K562 (cell line): ENCODE results near the gene MARVELD1. TPM values are rescaled to one million over a fixed set of nuclear protein-coding genes. Genes with fewer than 3 reads are reported as not detected.

ENCODE experiments used
- ATF1 ChIP-seq, 2 experiments: fragments of 450-650 bp in 1 of 2; IDR thresholded peaks; 2 replicates each; pipeline ENCODE4 v1.6.1; 2016; ENCODE audit warnings: missing compliant biosample characterization in 1 of 2, missing genetic modification characterization in 1 of 2
- CEBPB ChIP-seq: fragments of 450-650 bp; IDR thresholded peaks from 2 replicates; pipeline ENCODE4 v1.6.1; 2016; ENCODE audit warnings: missing genetic modification characterization, missing compliant biosample characterization
- CEBPG ChIP-seq, 3 experiments: fragments of 200-800 bp in 1 of 3; sonication (Bioruptor generic) in 1 of 3; sonication (generic) in 1 of 3; formaldehyde crosslinking in 1 of 3; IDR thresholded peaks in 2 of 3; conservative IDR thresholded peaks in 1 of 3; 2 replicates each; pipeline versions ENCODE4 v1.6.1 to v1.8.0; 2016 to 2022; ENCODE audit warnings: missing compliant biosample characterization in 2 of 3, missing genetic modification characterization in 2 of 3, mild to moderate bottlenecking in 1 of 3, missing genetic modification reagents in 1 of 3
- CTCFL ChIP-seq: IDR thresholded peaks from 2 replicates; pipeline ENCODE4 v1.6.1; 2011; ENCODE audit warnings: borderline replicate concordance, low read depth, mild to moderate bottlenecking, moderate library complexity, low read length; ENCODE audit not compliant: insufficient read depth, poor library complexity, severe bottlenecking
- GTF2A2 ChIP-seq: IDR thresholded peaks from 2 replicates; pipeline ENCODE4 v1.6.1; 2016; ENCODE audit warnings: mild to moderate bottlenecking, missing genetic modification characterization, missing compliant biosample characterization
- MAFF ChIP-seq: IDR thresholded peaks from 2 replicates; pipeline ENCODE4 v1.6.1; 2012; ENCODE audit warnings: low read length, improper control_type of control experiment
- NFIC ChIP-seq: fragments of 450-650 bp; IDR thresholded peaks from 2 replicates; pipeline ENCODE4 v1.6.1; 2017; ENCODE audit warnings: mild to moderate bottlenecking, inconsistent platforms
- PCBP1 ChIP-seq: fragments of 200-400 bp; formaldehyde crosslinking; IDR thresholded peaks from 2 replicates; pipeline ENCODE4 v1.6.1; 2018; ENCODE audit warnings: mild to moderate bottlenecking, low read depth, low read length; ENCODE audit not compliant: poor library complexity, severe bottlenecking
- PRPF4 ChIP-seq: fragments of 200-400 bp; formaldehyde crosslinking; IDR thresholded peaks from one replicate; pipeline ENCODE4 v1.6.1; 2017; ENCODE audit warnings: low read length, low read depth, mild to moderate bottlenecking; ENCODE audit not compliant: insufficient read depth, poor library complexity, severe bottlenecking
- SOX6 ChIP-seq: fragments of 450-650 bp; IDR thresholded peaks from 2 replicates; pipeline ENCODE4 v1.6.1; 2014; ENCODE audit warnings: mild to moderate bottlenecking
- ZBED1 ChIP-seq: IDR thresholded peaks from 2 replicates; pipeline ENCODE4 v1.6.1; 2014
- ZBTB9 ChIP-seq: fragments of 450-650 bp; formaldehyde crosslinking; IDR thresholded peaks from 2 replicates; pipeline ENCODE4 v1.4.0; 2020; ENCODE audit warnings: mild to moderate bottlenecking, moderate library complexity
- polyA plus RNA-seq, 8 experiments: library from polyadenylated mRNA; depleted of rRNA in 4 of 8; stranded (reverse) in 5 of 8; unstranded in 3 of 8; fragments of >200 nt; fragmentation: Nextera tagmentation in 2 of 8; fragmentation: Illumina TruSeq in 1 of 8; extraction: Ambion mirVana in 2 of 8; extraction: Trizol in 1 of 8; gene quantifications; 2 replicates each; pipeline versions ENCODE4 v1.2.1 to v1.2.3, GENCODE V29; 2011 to 2014; ENCODE audit warnings: inconsistent platforms in 1 of 8, missing spikeins in 1 of 8
- total RNA-seq, 7 experiments: library from RNA; depleted of rRNA in 6 of 7; stranded (reverse); fragments of >200 nt in 6 of 7; fragmentation: Illumina TruSeq in 2 of 7; extraction: Trizol in 2 of 7; gene quantifications; 2 replicates each; pipeline versions ENCODE4 v1.2.1 to v1.2.3, GENCODE V29; 2011 to 2021; ENCODE audit warnings: low replicate concordance in 1 of 7
- TF ChIP-seq, protein P1 (sequence below), 3 experiments: fragments of 200-800 bp in 1 of 3; fragments of 250-450 bp in 1 of 3; fragments of 450-650 bp in 1 of 3; sonication (Bioruptor Pico) in 1 of 3; sonication (Bioruptor generic) in 1 of 3; formaldehyde crosslinking in 1 of 3; IDR thresholded peaks; 2 replicates each; pipeline versions ENCODE4 v1.6.1 to v1.8.0; 2016 to 2022; ENCODE audit warnings: mild to moderate bottlenecking in 2 of 3, missing genetic modification characterization in 2 of 3, missing compliant biosample characterization in 1 of 3, moderate library complexity in 1 of 3
- TF ChIP-seq, protein P2 (sequence below), 2 experiments: fragments of 450-650 bp; conservative IDR thresholded peaks; 2 replicates each; pipeline ENCODE4 v1.6.1; 2017; ENCODE audit warnings: mild to moderate bottlenecking in 2 of 2, moderate library complexity in 2 of 2

Gene MARVELD1
- total and polyA plus RNA-seq, 9 of the 15 experiments (the other 6 are each of a cell fraction or from before 2014, with no cell fraction given) = 2.7 to 12.5 (median 5.3) TPM

- TF ChIP-seq, protein P1, sequence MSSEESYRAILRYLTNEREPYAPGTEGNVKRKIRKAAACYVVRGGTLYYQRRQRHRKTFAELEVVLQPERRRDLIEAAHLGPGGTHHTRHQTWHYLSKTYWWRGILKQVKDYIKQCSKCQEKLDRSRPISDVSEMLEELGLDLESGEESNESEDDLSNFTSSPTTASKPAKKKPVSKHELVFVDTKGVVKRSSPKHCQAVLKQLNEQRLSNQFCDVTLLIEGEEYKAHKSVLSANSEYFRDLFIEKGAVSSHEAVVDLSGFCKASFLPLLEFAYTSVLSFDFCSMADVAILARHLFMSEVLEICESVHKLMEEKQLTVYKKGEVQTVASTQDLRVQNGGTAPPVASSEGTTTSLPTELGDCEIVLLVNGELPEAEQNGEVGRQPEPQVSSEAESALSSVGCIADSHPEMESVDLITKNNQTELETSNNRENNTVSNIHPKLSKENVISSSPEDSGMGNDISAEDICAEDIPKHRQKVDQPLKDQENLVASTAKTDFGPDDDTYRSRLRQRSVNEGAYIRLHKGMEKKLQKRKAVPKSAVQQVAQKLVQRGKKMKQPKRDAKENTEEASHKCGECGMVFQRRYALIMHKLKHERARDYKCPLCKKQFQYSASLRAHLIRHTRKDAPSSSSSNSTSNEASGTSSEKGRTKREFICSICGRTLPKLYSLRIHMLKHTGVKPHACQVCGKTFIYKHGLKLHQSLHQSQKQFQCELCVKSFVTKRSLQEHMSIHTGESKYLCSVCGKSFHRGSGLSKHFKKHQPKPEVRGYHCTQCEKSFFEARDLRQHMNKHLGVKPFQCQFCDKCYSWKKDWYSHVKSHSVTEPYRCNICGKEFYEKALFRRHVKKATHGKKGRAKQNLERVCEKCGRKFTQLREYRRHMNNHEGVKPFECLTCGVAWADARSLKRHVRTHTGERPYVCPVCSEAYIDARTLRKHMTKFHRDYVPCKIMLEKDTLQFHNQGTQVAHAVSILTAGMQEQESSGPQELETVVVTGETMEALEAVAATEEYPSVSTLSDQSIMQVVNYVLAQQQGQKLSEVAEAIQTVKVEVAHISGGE (CRISPR knock-in tag; IDR thresholded peaks at IDR 0.05) = no peak
- TF ChIP-seq, protein P2, sequence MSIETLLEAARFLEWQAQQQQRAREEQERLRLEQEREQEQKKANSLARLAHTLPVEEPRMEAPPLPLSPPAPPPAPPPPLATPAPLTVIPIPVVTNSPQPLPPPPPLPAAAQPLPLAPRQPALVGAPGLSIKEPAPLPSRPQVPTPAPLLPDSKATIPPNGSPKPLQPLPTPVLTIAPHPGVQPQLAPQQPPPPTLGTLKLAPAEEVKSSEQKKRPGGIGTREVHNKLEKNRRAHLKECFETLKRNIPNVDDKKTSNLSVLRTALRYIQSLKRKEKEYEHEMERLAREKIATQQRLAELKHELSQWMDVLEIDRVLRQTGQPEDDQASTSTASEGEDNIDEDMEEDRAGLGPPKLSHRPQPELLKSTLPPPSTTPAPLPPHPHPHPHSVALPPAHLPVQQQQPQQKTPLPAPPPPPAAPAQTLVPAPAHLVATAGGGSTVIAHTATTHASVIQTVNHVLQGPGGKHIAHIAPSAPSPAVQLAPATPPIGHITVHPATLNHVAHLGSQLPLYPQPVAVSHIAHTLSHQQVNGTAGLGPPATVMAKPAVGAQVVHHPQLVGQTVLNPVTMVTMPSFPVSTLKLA (conservative IDR thresholded peaks at IDR 0.05) = 0 out of 4 replicates have a peak, but pooled peaks of 1 of the 2 experiments have one; percentile 0
- TF ChIP-seq CTCFL (no peak), GTF2A2 (tag) (0 out of 2 replicates have a peak, but pooled peaks have one; percentile 27), CEBPB (0 out of 2 replicates have a peak, but pooled peaks have one; percentile 12), MAFF (no peak), ZBTB9 (CRISPR knock-in tag) (no peak), NFIC (no peak), ATF1 (CRISPR knock-in tag; IDR thresholded peaks at IDR 0.05) (no peak), ATF1 (tag; IDR thresholded peaks at IDR 0.05) (no peak), ZBED1 (no peak), CEBPG (CRISPR knock-in tag; IDR thresholded peaks at IDR 0.05) (0 out of 2 replicates have a peak, but pooled peaks have one; percentile 22), CEBPG (tag; conservative IDR thresholded peaks at IDR 0.05 in 1 of 2, IDR thresholded peaks at IDR 0.05 in 1 of 2) (peak in 1 of 2 experiments; percentile 71; a peak in 2 of 4 replicates), PCBP1 (no peak), PRPF4 (no peak), SOX6 (no peak)
These were observed 25.4 kb upstream of the MARVELD1 start (continued) for GRCh38 chr10:97687785-97688781.
